B cell (primary cell): ENCODE measurements around the gene MYO16. TPM values are rescaled to one million over a fixed set of nuclear protein-coding genes. Genes with fewer than 3 reads are reported as not detected.

Experiments used
- ATAC-seq: fragments of 200-7000 bp; cut with Tn5 transposase; one replicate; pipeline ENCODE4 v1.10.0; 2021; ENCODE audit warnings: low read depth, mild to moderate bottlenecking, moderate number of reproducible peaks, moderate library complexity
- CTCF ChIA-PET: fragments of 350-600 bp; sonication (Branson Sonifier 250); formaldehyde crosslinking; loops from one replicate; lab custom pipeline; 2021; ENCODE audit warnings: antibody characterized with exemption, inconsistent platforms; lab: Charles Lee
- POLR2A ChIA-PET: fragments of 350-600 bp; sonication (Branson Sonifier 250); formaldehyde crosslinking; loops from one replicate; lab custom pipeline; 2021; ENCODE audit warnings: antibody characterized with exemption; lab: Charles Lee
- DNase-seq: peaks from one replicate; pipeline ENCODE4 v3.0.0; 2013
- H2AFZ ChIP-seq: 2 replicates; pipeline ENCODE4 v1.6.1; 2012; ENCODE audit warnings: mild to moderate bottlenecking, low read depth, low read length; ENCODE audit not compliant: insufficient read depth, poor library complexity, severe bottlenecking
- H3K27ac ChIP-seq, 2 donors: 1 replicate in 1 of 2; 2 replicates in 1 of 2; pipeline ENCODE4 v1.5.1; 2012 to 2013; ENCODE audit warnings: low read length in 2 of 2, mild to moderate bottlenecking in 2 of 2, moderate library complexity in 1 of 2
- H3K27me3 ChIP-seq, 4 experiments: fragments of 200-600 bp in 1 of 4; sonication (generic) in 1 of 4; replicated peaks in 1 of 4; 1 replicate in 2 of 4; 2 replicates in 2 of 4; pipeline versions ENCODE4 v1.6.1 to v1.7.0; 2013 to 2016; ENCODE audit warnings: low read length in 3 of 4, mild to moderate bottlenecking in 2 of 4, mixed read lengths in 1 of 4, moderate library complexity in 1 of 4; ENCODE audit not compliant: insufficient read depth in 4 of 4, control insufficient read depth in 3 of 4; ENCODE audit errors: control extremely low read depth in 1 of 4
- H3K36me3 ChIP-seq, 2 experiments: replicated peaks in 1 of 2; 1 replicate in 1 of 2; 2 replicates in 1 of 2; pipeline versions ENCODE4 v1.6.1 to v1.7.1; 2013; ENCODE audit warnings: low read length in 1 of 2; ENCODE audit not compliant: insufficient read depth in 2 of 2, control insufficient read depth in 1 of 2; ENCODE audit errors: control extremely low read depth in 1 of 2, extremely low read depth in 1 of 2
- H3K4me1 ChIP-seq, 2 donors: fragments of 200-600 bp in 1 of 2; sonication (generic) in 1 of 2; 1 replicate in 1 of 2; 2 replicates in 1 of 2; pipeline versions ENCODE4 v1.5.1 to v1.6.1; 2013 to 2017; ENCODE audit warnings: low read length in 2 of 2; ENCODE audit not compliant: control insufficient read depth in 2 of 2, insufficient read depth in 2 of 2
- H3K4me2 ChIP-seq: replicated peaks from 2 replicates; pipeline ENCODE3; 2012; ENCODE audit warnings: mild to moderate bottlenecking, low read depth, low read length; ENCODE audit not compliant: poor library complexity, severe bottlenecking
- H3K4me3 ChIP-seq, 5 experiments: fragments of 200-600 bp in 1 of 5; sonication (generic) in 1 of 5; 1 replicate in 3 of 5; 2 replicates in 2 of 5; pipeline versions ENCODE4 v1.5.1 to v1.7.0; 2011 to 2016; ENCODE audit warnings: low read length in 4 of 5, mild to moderate bottlenecking in 4 of 5, low read depth in 2 of 5, control low read depth in 1 of 5, moderate library complexity in 1 of 5; ENCODE audit not compliant: insufficient read depth in 1 of 5; ENCODE audit errors: control extremely low read depth in 1 of 5, extremely low read depth in 1 of 5
- H3K79me2 ChIP-seq: fragments of 200-600 bp; sonication (generic); one replicate; pipeline ENCODE4 v1.6.0; 2016; ENCODE audit warnings: low read length; ENCODE audit not compliant: control insufficient read depth, insufficient read depth
- H3K9ac ChIP-seq: fragments of 200-600 bp; sonication (generic); 2 replicates; pipeline ENCODE4 v1.6.1; 2017; ENCODE audit warnings: mild to moderate bottlenecking, low read length, moderate library complexity
- H3K9me3 ChIP-seq, 3 donors: one replicate each; pipeline versions ENCODE4 v1.6.1 to v1.7.1; 2013; ENCODE audit warnings: low read length in 2 of 3; ENCODE audit not compliant: control insufficient read depth in 2 of 3, insufficient read depth in 1 of 3; ENCODE audit errors: control extremely low read depth in 1 of 3
- H4K20me1 ChIP-seq: 2 replicates; pipeline ENCODE4 v1.6.0; 2012; ENCODE audit warnings: mild to moderate bottlenecking, low read length; ENCODE audit not compliant: insufficient read depth, control insufficient read depth, poor library complexity, severe bottlenecking
- H3K27ac Mint-ChIP-seq: one replicate; pipeline ENCODE4 v1.8.0; 2021; ENCODE audit warnings: mixed read lengths
- H3K27me3 Mint-ChIP-seq: one replicate; pipeline ENCODE4 v1.8.0; 2021; ENCODE audit warnings: mixed read lengths
- H3K4me1 Mint-ChIP-seq: one replicate; pipeline ENCODE4 v1.8.0; 2021; ENCODE audit warnings: mixed read lengths
- H3K4me3 Mint-ChIP-seq: one replicate; pipeline ENCODE4 v1.8.0; 2021; ENCODE audit warnings: mixed read lengths
- H3K9me3 Mint-ChIP-seq: one replicate; pipeline ENCODE4 v1.8.0; 2022; ENCODE audit warnings: mixed read lengths; ENCODE audit not compliant: insufficient read depth
- EZH2 ChIP-seq: IDR thresholded peaks from 2 replicates; pipeline ENCODE4 v1.6.1; 2012; ENCODE audit warnings: borderline replicate concordance, low read depth, mild to moderate bottlenecking, moderate library complexity, low read length; ENCODE audit not compliant: insufficient read depth, poor library complexity, severe bottlenecking
- WGBS: methylation state at CpG from one replicate; pipeline ENCODE4 v1.1.5; 2013; ENCODE audit warnings: missing lambda C conversion rate; ENCODE audit not compliant: insufficient coverage; 5-methylcytosine and 5-hydroxymethylcytosine counted together
- intact Hi-C: fragments of 100-400 bp; cut with micrococcal nuclease; formaldehyde crosslinking; loops from one replicate; pipeline ENCODE4 v1.10.0; 2022
- polyA plus RNA-seq: library from polyadenylated mRNA; depleted of rRNA; stranded (reverse); fragments of >200 nt; gene quantifications from 2 replicates; pipeline ENCODE4 v1.2.3, GENCODE V29; 2012
- total RNA-seq, 2 donors: library from RNA; stranded (reverse); fragments of 120-200 nt in 1 of 2; gene quantifications; 1 replicate in 1 of 2; 2 replicates in 1 of 2; pipeline versions ENCODE4 v1.2.3 to v1.2.4, GENCODE V29; 2013 to 2022
- TF ChIP-seq, protein P1 (sequence below): fragments of 200-600 bp; IDR thresholded peaks from one replicate; pipeline ENCODE4 v1.8.0; 2022; ENCODE audit warnings: antibody characterized with exemption, mild to moderate bottlenecking

MYO16 gene
- total and polyA plus RNA-seq, 2 donors (not counting 1 experiment from before 2014, with no cell fraction given) = not detected

DNA sequence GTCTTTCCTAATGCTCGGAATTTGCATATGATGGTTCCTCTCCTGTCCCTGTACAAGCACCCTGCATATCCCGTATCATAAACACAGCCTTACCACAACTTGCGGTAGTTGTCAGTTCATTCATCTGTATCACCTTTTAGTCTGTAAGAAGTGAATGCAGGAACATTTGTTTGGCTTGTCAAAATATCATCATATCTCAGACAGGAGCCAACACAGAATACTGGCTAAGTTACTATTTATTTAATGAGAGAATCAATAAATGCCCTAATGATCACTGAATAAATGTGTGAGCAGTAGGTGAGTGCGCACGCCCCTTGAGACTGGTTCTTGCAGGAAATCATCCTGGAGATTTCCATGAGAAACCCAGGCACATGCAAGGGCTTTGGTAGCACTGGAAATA lies 182.8 kb downstream of the MYO16 start:
- TF ChIP-seq, protein P1, sequence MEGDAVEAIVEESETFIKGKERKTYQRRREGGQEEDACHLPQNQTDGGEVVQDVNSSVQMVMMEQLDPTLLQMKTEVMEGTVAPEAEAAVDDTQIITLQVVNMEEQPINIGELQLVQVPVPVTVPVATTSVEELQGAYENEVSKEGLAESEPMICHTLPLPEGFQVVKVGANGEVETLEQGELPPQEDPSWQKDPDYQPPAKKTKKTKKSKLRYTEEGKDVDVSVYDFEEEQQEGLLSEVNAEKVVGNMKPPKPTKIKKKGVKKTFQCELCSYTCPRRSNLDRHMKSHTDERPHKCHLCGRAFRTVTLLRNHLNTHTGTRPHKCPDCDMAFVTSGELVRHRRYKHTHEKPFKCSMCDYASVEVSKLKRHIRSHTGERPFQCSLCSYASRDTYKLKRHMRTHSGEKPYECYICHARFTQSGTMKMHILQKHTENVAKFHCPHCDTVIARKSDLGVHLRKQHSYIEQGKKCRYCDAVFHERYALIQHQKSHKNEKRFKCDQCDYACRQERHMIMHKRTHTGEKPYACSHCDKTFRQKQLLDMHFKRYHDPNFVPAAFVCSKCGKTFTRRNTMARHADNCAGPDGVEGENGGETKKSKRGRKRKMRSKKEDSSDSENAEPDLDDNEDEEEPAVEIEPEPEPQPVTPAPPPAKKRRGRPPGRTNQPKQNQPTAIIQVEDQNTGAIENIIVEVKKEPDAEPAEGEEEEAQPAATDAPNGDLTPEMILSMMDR = no peak
- no peak for TF ChIP-seq EZH2
- ATAC-seq (no peak), DNase-seq (no peak)
- no peaks in the 10 kb centered on the region for H3K4me1 ChIP-seq
- no peak overlapping the region for H3K27ac ChIP-seq
- H3K27me3 ChIP-seq = no peaks in the 10 kb centered on the region
- CTCF ChIA-PET = no interaction called here
- Mint-ChIP-seq H3K27me3 (no peaks in the 10 kb centered on the region), H3K4me3 (no peak overlapping the region), H3K27ac (no peak overlapping the region), H3K9me3 (no peaks in the 10 kb centered on the region), H3K4me1 (no peaks in the 10 kb centered on the region)
- no peaks in the 10 kb centered on the region for H3K79me2 ChIP-seq
- no peak overlapping the region for H3K4me2 ChIP-seq
- intact Hi-C loops = no loop called here
- POLR2A ChIA-PET = no interaction called here
- H4K20me1 ChIP-seq = no peaks in the 10 kb centered on the region
- H3K9ac ChIP-seq = no peak overlapping the region
- no peaks in the 10 kb centered on the region for H3K36me3 ChIP-seq
- WGBS = 87% methylated on average over 3 of the region's 5 CpGs
- H3K9me3 ChIP-seq = no peaks in the 10 kb centered on the region
- H3K4me3 ChIP-seq = no peak overlapping the region
- no peak overlapping the region for H2AFZ ChIP-seq

- Histone ChIP-seq H3K79me2 (no peaks in the 10 kb centered on the region), H3K36me3 (no peaks in the 10 kb centered on the region), H3K4me3 (no peak overlapping the region), H3K9me3 (no peaks in the 10 kb centered on the region), H3K9ac (no peak overlapping the region), H3K4me2 (no peak overlapping the region), H2AFZ (no peak overlapping the region), H3K27ac (no peak overlapping the region), H3K27me3 (no peaks in the 10 kb centered on the region), H4K20me1 (no peaks in the 10 kb centered on the region), H3K4me1 (no peaks in the 10 kb centered on the region)
- no peaks in the 10 kb centered on the region for H3K27me3 Mint-ChIP-seq
- no peaks in the 10 kb centered on the region for H3K9me3 Mint-ChIP-seq
- no peak overlapping the region for H3K4me3 Mint-ChIP-seq
- 100% methylated on average over 1 of the region's 2 CpGs for WGBS
- TF ChIP-seq, protein P1 = no peak
- CTCF ChIA-PET = no interaction called here
- POLR2A ChIA-PET = no interaction called here
- ATAC-seq = no peak
- intact Hi-C loops = no loop called here
- no peaks in the 10 kb centered on the region for H3K4me1 Mint-ChIP-seq
- DNase-seq = no peak
- H3K27ac Mint-ChIP-seq = no peak overlapping the region
Measured at GRCh38 chr13:108812661-108813060, 183.2 kb downstream of the MYO16 start.
